Neural progenitor cell (in vitro differentiated cells): ENCODE results near the gene JAZF1. TPM values are rescaled to one million over a fixed set of nuclear protein-coding genes. Genes with fewer than 3 reads are reported as not detected.

Experiments used
- DNase-seq: peaks from one replicate; pipeline ENCODE4 v3.0.0-alpha.2; 2016; ENCODE audit warnings: low spot score
- H2AFZ ChIP-seq: fragments of 200-600 bp; sonication (generic); replicated peaks from 2 replicates; pipeline ENCODE4 v1.6.1; 2016; ENCODE audit warnings: antibody characterized with exemption
- H3F3A ChIP-seq: fragments of 200-600 bp; sonication (generic); 2 replicates; pipeline ENCODE4 v1.6.1; 2016; ENCODE audit warnings: antibody characterized with exemption, low read depth
- H3K27ac ChIP-seq: fragments of 200-600 bp; sonication (generic); 2 replicates; pipeline ENCODE4 v1.5.1; 2016; ENCODE audit warnings: mild to moderate bottlenecking
- H3K27me3 ChIP-seq: fragments of 200-600 bp; sonication (generic); 2 replicates; pipeline ENCODE4 v1.6.1; 2016; ENCODE audit warnings: mild to moderate bottlenecking, moderate library complexity
- H3K36me3 ChIP-seq: fragments of 200-600 bp; sonication (generic); 2 replicates; pipeline ENCODE4 v1.5.1; 2016
- H3K4me1 ChIP-seq: fragments of 200-600 bp; sonication (generic); 2 replicates; pipeline ENCODE4 v1.6.1; 2016; ENCODE audit warnings: mixed run types
- H3K4me2 ChIP-seq: fragments of 200-600 bp; sonication (generic); 2 replicates; pipeline ENCODE4 v1.6.1; 2016
- H3K4me3 ChIP-seq: fragments of 200-600 bp; sonication (generic); 2 replicates; pipeline ENCODE4 v1.5.1; 2016
- H3K79me2 ChIP-seq: fragments of 200-600 bp; sonication (generic); 2 replicates; pipeline ENCODE4 v1.6.1; 2016; ENCODE audit warnings: low read depth
- H3K9ac ChIP-seq: fragments of 200-600 bp; sonication (generic); 2 replicates; pipeline ENCODE4 v1.6.1; 2016
- H3K9me3 ChIP-seq: fragments of 200-600 bp; sonication (generic); 2 replicates; pipeline ENCODE4 v1.5.1; 2016; ENCODE audit warnings: low read depth
- H4K20me1 ChIP-seq: fragments of 200-600 bp; sonication (generic); 2 replicates; pipeline ENCODE4 v1.6.1; 2016; ENCODE audit warnings: low read depth
- H3K27ac Mint-ChIP-seq: 3 replicates; pipeline ENCODE4 v1.8.0; 2021; ENCODE audit warnings: mixed read lengths
- H3K27me3 Mint-ChIP-seq: 2 replicates; pipeline ENCODE4 v1.8.0; 2022; ENCODE audit warnings: low read depth, mild to moderate bottlenecking, inconsistent platforms, moderate library complexity, mixed read lengths; ENCODE audit not compliant: insufficient read depth
- H3K36me3 Mint-ChIP-seq: 3 replicates; pipeline ENCODE4 v1.8.0; 2021; ENCODE audit warnings: mixed read lengths
- H3K4me1 Mint-ChIP-seq: 3 replicates; pipeline ENCODE4 v1.8.0; 2021; ENCODE audit warnings: mixed read lengths
- H3K4me3 Mint-ChIP-seq: 3 replicates; pipeline ENCODE4 v1.8.0; 2021; ENCODE audit warnings: mild to moderate bottlenecking, moderate library complexity, mixed read lengths
- H3K9me3 Mint-ChIP-seq: 3 replicates; pipeline ENCODE4 v1.8.0; 2020; ENCODE audit warnings: mixed read lengths
- CTCF ChIP-seq: fragments of 200-600 bp; sonication (generic); IDR thresholded peaks from 2 replicates; pipeline ENCODE4 v1.5.1; 2017; ENCODE audit warnings: antibody characterized with exemption, mild to moderate bottlenecking
- EZH2 ChIP-seq: fragments of 200-600 bp; sonication (generic); IDR thresholded peaks from 2 replicates; pipeline ENCODE4 v1.6.1; 2017; ENCODE audit warnings: antibody characterized with exemption, mild to moderate bottlenecking, moderate library complexity
- EZH2phosphoT487 ChIP-seq: fragments of 200-600 bp; sonication (generic); IDR thresholded peaks from 2 replicates; pipeline ENCODE4 v1.6.1; 2017; ENCODE audit warnings: antibody characterized with exemption
- total RNA-seq: library from RNA; depleted of rRNA; stranded (reverse); fragments of >200 nt; gene quantifications from 2 replicates; pipeline ENCODE4 v1.2.3, GENCODE V29; 2015; ENCODE audit warnings: low replicate concordance

JAZF1 gene
- total RNA-seq, 1 donor from 2014 or later = 3.1 TPM

GRCh38 chr7:27943241-27943640 is 237.4 kb downstream of the JAZF1 start:
- Histone ChIP-seq H3K9me3 (no peaks in the 10 kb centered on the region), H3K36me3 (no peaks in the 10 kb centered on the region), H4K20me1 (no peaks in the 10 kb centered on the region), H3K27me3 (no peaks in the 10 kb centered on the region), H3K79me2 (no peaks in the 10 kb centered on the region), H3K4me1 (no peaks in the 10 kb centered on the region), H3K4me2 (no peak overlapping the region), H2AFZ (no peak overlapping the region), H3K27ac (no peak overlapping the region), H3K4me3 (no peak overlapping the region), H3K9ac (no peak overlapping the region), H3F3A (no peaks in the 10 kb centered on the region)
- TF ChIP-seq EZH2phosphoT487 = no peak
- no peak for TF ChIP-seq EZH2
- peaks cover 8% of the 10 kb centered on the region for H3K4me1 Mint-ChIP-seq
- no peaks in the 10 kb centered on the region for H3K9me3 Mint-ChIP-seq
- no peak for DNase-seq
- no peaks in the 10 kb centered on the region for H3K36me3 Mint-ChIP-seq
- no peak overlapping the region for H3K4me3 Mint-ChIP-seq
- no peaks in the 10 kb centered on the region for H3K27me3 Mint-ChIP-seq
- no peak overlapping the region for H3K27ac Mint-ChIP-seq

- Histone ChIP-seq H3K4me2 (no peak overlapping the region), H4K20me1 (no peaks in the 10 kb centered on the region), H3K4me1 (no peaks in the 10 kb centered on the region), H3K4me3 (no peak overlapping the region), H3K9me3 (no peaks in the 10 kb centered on the region), H3K36me3 (no peaks in the 10 kb centered on the region), H3F3A (no peaks in the 10 kb centered on the region), H3K9ac (no peak overlapping the region), H2AFZ (no peak overlapping the region), H3K79me2 (no peaks in the 10 kb centered on the region), H3K27ac (no peak overlapping the region), H3K27me3 (no peaks in the 10 kb centered on the region)
- H3K9me3 Mint-ChIP-seq = no peaks in the 10 kb centered on the region
- peaks cover 8% of the 10 kb centered on the region for H3K4me1 Mint-ChIP-seq
- TF ChIP-seq EZH2 (no peak), CTCF (no peak), EZH2phosphoT487 (no peak)
- H3K27me3 Mint-ChIP-seq = no peaks in the 10 kb centered on the region
- H3K4me3 Mint-ChIP-seq = no peak overlapping the region
- no peak for DNase-seq
- H3K36me3 Mint-ChIP-seq = no peaks in the 10 kb centered on the region
- no peak overlapping the region for H3K27ac Mint-ChIP-seq
Measured at GRCh38 chr7:27942711-27943110, 237.9 kb downstream of the JAZF1 start.

- no peaks in the 10 kb centered on the region for H4K20me1 ChIP-seq
- Mint-ChIP-seq H3K4me1 (peaks cover 8% of the 10 kb centered on the region), H3K4me3 (no peak overlapping the region), H3K27me3 (no peaks in the 10 kb centered on the region), H3K9me3 (no peaks in the 10 kb centered on the region), H3K36me3 (no peaks in the 10 kb centered on the region), H3K27ac (no peak overlapping the region)
- no peak overlapping the region for H3K4me3 ChIP-seq
- no peak overlapping the region for H3K27ac ChIP-seq
- H2AFZ ChIP-seq = no peak overlapping the region
- H3K9me3 ChIP-seq = no peaks in the 10 kb centered on the region
- no peaks in the 10 kb centered on the region for H3K79me2 ChIP-seq
- H3K27me3 ChIP-seq = no peaks in the 10 kb centered on the region
- TF ChIP-seq EZH2 (no peak), CTCF (no peak), EZH2phosphoT487 (no peak)
- peaks cover 4% of the 10 kb centered on the region for H3K4me1 ChIP-seq
- DNase-seq = no peak
- no peak overlapping the region for H3K9ac ChIP-seq
- no peak overlapping the region for H3K4me2 ChIP-seq
- H3K36me3 ChIP-seq = no peaks in the 10 kb centered on the region
- H3F3A ChIP-seq = no peaks in the 10 kb centered on the region
Measured at GRCh38 chr7:27941522-27941921, 239.1 kb downstream of the JAZF1 start.

GRCh38 chr7:27940341-27940740 is 240.3 kb downstream of the JAZF1 start:
- H3K27me3 ChIP-seq = no peaks in the 10 kb centered on the region
- Mint-ChIP-seq H3K4me1 (peaks cover 8% of the 10 kb centered on the region), H3K27me3 (no peaks in the 10 kb centered on the region), H3K27ac (peak overlapping the region; percentile 52), H3K4me3 (no peak overlapping the region), H3K36me3 (no peaks in the 10 kb centered on the region), H3K9me3 (no peaks in the 10 kb centered on the region)
- no peaks in the 10 kb centered on the region for H3K9me3 ChIP-seq
- H3K36me3 ChIP-seq = no peaks in the 10 kb centered on the region
- H3K27ac ChIP-seq = no peak overlapping the region
- H3K4me3 ChIP-seq = no peak overlapping the region
- H3K79me2 ChIP-seq = no peaks in the 10 kb centered on the region
- no peak overlapping the region for H3K4me2 ChIP-seq
- H4K20me1 ChIP-seq = no peaks in the 10 kb centered on the region
- no peak for DNase-seq
- no peak for TF ChIP-seq CTCF
- TF ChIP-seq EZH2 = no peak
- no peak for TF ChIP-seq EZH2phosphoT487
- peak overlapping the region; percentile 48 for H2AFZ ChIP-seq
- no peaks in the 10 kb centered on the region for H3F3A ChIP-seq
- H3K9ac ChIP-seq = no peak overlapping the region
- H3K4me1 ChIP-seq = peaks cover 4% of the 10 kb centered on the region
